ENCODE data around the gene SGPP2.

SGPP2 gene

GRCh38 chr2:222521099-222521498 is 96.8 kb downstream of the SGPP2 start:
- H3K4me3 ChIP-seq (replicated peaks; ENCODE audit: low read depth, low read length): no peak overlapping the region
- no peak for TF ChIP-seq CTCF (IDR thresholded peaks at IDR 0.05; ENCODE audit: low read length, missing control alignments)
- DNase-seq (ENCODE audit: low read depth): no peak

- H3K4me3 ChIP-seq (replicated peaks; ENCODE audit: low read depth, low read length): no peak overlapping the region
- TF ChIP-seq CTCF (IDR thresholded peaks at IDR 0.05; ENCODE audit: low read length, missing control alignments): no peak
- no peak for DNase-seq (ENCODE audit: low read depth)
Observed at GRCh38 chr2:222522082-222522481, 97.7 kb downstream of the SGPP2 start.

DNA sequence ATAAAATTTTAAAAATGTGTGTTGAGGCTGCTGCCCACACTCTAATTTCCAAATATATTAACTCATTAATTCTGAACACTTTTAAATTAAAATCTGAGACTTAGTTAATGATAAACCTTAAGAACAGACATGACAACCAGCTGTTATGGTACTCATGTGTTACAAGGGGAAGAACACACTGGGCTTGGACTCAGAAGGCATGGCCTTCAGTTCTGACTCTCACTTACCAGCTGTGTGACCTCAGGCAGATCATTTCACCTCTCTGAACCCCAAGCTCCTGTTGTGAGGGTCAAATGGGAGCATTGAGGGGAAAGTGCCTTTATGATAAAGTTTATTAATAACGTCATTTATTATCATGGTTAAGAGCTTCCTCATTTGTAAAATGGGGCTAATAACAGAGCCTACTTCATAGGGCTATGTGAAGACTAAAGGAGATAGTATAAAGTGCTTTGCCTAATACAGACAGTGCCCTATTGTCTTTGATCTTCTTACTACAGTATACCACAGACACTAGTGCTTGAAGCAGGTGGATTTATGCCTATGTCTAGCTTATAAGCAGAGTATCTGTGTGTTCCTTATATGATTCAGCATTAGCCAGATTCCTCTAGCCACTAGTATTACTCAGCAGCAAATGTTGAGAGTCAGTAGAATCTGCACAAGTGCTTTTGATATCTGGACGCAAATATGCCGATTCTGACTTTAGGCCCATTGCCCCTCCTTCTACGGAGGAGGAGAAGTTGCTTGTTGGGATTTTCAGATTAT is 99.6 kb downstream of the SGPP2 start:
- DNase-seq (ENCODE audit: low read depth): no peak
- no peak overlapping the region for H3K4me3 ChIP-seq (replicated peaks; ENCODE audit: low read depth, low read length)
- TF ChIP-seq CTCF (IDR thresholded peaks at IDR 0.05; ENCODE audit: low read length, missing control alignments): no peak

DNA sequence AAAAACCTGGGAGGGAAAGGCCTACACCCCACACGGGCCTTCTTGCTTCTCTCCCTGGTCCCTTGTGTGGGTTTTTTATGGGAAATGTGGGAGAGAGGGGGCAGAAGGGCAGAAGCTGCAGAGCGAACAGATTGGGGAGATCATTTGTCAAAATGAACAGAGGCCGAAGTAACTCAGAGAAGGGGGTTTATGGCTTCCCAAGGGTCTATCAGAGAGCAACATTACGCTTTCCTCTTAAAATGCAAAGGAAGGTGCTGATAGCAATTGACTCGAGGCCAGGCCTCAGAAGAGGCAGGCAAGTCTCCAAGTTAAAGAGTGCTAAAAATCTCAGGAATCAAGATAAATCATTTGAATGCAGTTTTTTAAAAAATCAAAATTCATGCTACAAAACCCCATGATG is 101.5 kb downstream of the SGPP2 start:
- no peak overlapping the region for H3K4me3 ChIP-seq (replicated peaks; ENCODE audit: low read depth, low read length)
- TF ChIP-seq CTCF (IDR thresholded peaks at IDR 0.05; ENCODE audit: low read length, missing control alignments): no peak
- DNase-seq (ENCODE audit: low read depth): no peak

GRCh38 chr2:222526480-222527277 is 102.3 kb downstream of the SGPP2 start:
- no peak for TF ChIP-seq CTCF (IDR thresholded peaks at IDR 0.05; ENCODE audit: low read length, missing control alignments)
- DNase-seq (ENCODE audit: low read depth): no peak
- H3K4me3 ChIP-seq (replicated peaks; ENCODE audit: low read depth, low read length): no peak overlapping the region

GRCh38 chr2:222532315-222532714 is 108.0 kb downstream of the SGPP2 start:
- H3K4me3 ChIP-seq (replicated peaks; ENCODE audit: low read depth, low read length): no peak overlapping the region
- DNase-seq (ENCODE audit: low read depth): no peak
- TF ChIP-seq CTCF (IDR thresholded peaks at IDR 0.05; ENCODE audit: low read length, missing control alignments): no peak

All from fibroblast of pulmonary artery (primary cell).